ENCODE data around the gene PPP3R1.

DNA sequence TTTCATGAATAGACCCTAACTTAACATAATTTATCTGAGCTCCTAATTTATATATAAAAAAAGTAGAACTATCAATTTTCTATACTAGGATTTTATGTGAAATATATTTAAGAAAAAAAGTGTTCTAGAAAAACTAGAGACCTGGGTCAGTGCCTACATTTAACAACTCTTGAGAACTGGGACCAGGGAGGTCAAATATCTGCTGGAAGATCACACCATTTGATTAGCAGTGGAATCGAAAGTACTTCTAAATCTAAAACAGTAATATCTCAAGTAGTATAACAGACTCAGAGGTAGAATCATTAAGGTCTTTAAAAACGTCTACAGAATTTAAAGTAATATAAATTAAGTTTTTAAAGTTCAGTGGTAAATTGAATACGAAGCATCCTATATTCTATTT, 34.6 kb downstream of the PPP3R1 start:
- TF ChIP-seq EP300 (IDR thresholded peaks at IDR 0.05) = no peak
- TF ChIP-seq, protein P1, sequence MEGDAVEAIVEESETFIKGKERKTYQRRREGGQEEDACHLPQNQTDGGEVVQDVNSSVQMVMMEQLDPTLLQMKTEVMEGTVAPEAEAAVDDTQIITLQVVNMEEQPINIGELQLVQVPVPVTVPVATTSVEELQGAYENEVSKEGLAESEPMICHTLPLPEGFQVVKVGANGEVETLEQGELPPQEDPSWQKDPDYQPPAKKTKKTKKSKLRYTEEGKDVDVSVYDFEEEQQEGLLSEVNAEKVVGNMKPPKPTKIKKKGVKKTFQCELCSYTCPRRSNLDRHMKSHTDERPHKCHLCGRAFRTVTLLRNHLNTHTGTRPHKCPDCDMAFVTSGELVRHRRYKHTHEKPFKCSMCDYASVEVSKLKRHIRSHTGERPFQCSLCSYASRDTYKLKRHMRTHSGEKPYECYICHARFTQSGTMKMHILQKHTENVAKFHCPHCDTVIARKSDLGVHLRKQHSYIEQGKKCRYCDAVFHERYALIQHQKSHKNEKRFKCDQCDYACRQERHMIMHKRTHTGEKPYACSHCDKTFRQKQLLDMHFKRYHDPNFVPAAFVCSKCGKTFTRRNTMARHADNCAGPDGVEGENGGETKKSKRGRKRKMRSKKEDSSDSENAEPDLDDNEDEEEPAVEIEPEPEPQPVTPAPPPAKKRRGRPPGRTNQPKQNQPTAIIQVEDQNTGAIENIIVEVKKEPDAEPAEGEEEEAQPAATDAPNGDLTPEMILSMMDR (IDR thresholded peaks at IDR 0.05) = no peak
